K562 (cell line): ENCODE results near the gene RACGAP1. TPM values are rescaled to one million over a fixed set of nuclear protein-coding genes. Genes with fewer than 3 reads are reported as not detected.
A peak's percentile ranks its signal among the peaks of the same experiment; 100 is the strongest.

Experiments
- ARHGAP35 ChIP-seq: fragments of 450-650 bp; IDR thresholded peaks from 2 replicates; pipeline ENCODE4 v1.6.1; 2018; ENCODE audit not compliant: partially characterized antibody
- CBX1 ChIP-seq: sonication (generic); IDR thresholded peaks from 2 replicates; pipeline ENCODE4 v1.6.1; 2016; ENCODE audit warnings: antibody characterized with exemption, low read depth, mild to moderate bottlenecking
- CC2D1A ChIP-seq: fragments of 450-650 bp; IDR thresholded peaks from 2 replicates; pipeline ENCODE4 v1.6.1; 2017; ENCODE audit warnings: mild to moderate bottlenecking
- EGR1 ChIP-seq: fragments of 450-650 bp; conservative IDR thresholded peaks from 2 replicates; pipeline ENCODE4 v1.6.1; 2017; ENCODE audit warnings: mild to moderate bottlenecking
- ERF ChIP-seq: fragments of 450-650 bp; formaldehyde crosslinking; IDR thresholded peaks from 2 replicates; pipeline ENCODE4 v1.4.0; 2020; ENCODE audit warnings: mild to moderate bottlenecking, mixed read lengths
- GABPB2 ChIP-seq: fragments of 250-450 bp; sonication (Bioruptor Pico); conservative IDR thresholded peaks from 2 replicates; pipeline ENCODE4 v1.5.1; 2021; ENCODE audit warnings: mild to moderate bottlenecking
- MXD1 ChIP-seq: fragments of 250-450 bp; sonication (Bioruptor Pico); IDR thresholded peaks from 2 replicates; pipeline ENCODE4 v1.8.0; 2021; ENCODE audit warnings: borderline replicate concordance, mild to moderate bottlenecking, moderate library complexity; ENCODE audit not compliant: poor library complexity, severe bottlenecking
- RERE ChIP-seq: sonication (generic); formaldehyde crosslinking; IDR thresholded peaks from 2 replicates; pipeline ENCODE4 v1.8.0; 2023; ENCODE audit warnings: missing genetic modification reagents, mild to moderate bottlenecking, borderline replicate concordance
- TEAD1 ChIP-seq, 2 experiments: fragments of 450-650 bp in 1 of 2; sonication (generic) in 1 of 2; formaldehyde crosslinking; IDR thresholded peaks; 2 replicates each; pipeline versions ENCODE4 v1.4.0 to v1.8.0; 2020 to 2022; ENCODE audit warnings: mild to moderate bottlenecking in 2 of 2, missing genetic modification reagents in 1 of 2
- TRIM28 ChIP-seq: fragments of 450-650 bp; IDR thresholded peaks from 2 replicates; pipeline ENCODE4 v1.6.1; 2017
- U2AF1 ChIP-seq: fragments of 200-400 bp; formaldehyde crosslinking; optimal IDR thresholded peaks from 2 replicates; pipeline ENCODE3; 2017; ENCODE audit warnings: mild to moderate bottlenecking, low read depth, low read length, moderate library complexity
- YBX1 ChIP-seq: fragments of 450-650 bp; IDR thresholded peaks from 2 replicates; pipeline ENCODE4 v1.7.1; 2016; ENCODE audit warnings: mild to moderate bottlenecking
- ZFP91 ChIP-seq: sonication (generic); formaldehyde crosslinking; IDR thresholded peaks from 2 replicates; pipeline ENCODE4 v1.8.0; 2022; ENCODE audit warnings: mild to moderate bottlenecking, missing genetic modification reagents
- ZHX1 ChIP-seq: fragments of 150-350 bp; conservative IDR thresholded peaks from 2 replicates; pipeline ENCODE4 v1.6.1; 2014; ENCODE audit warnings: low read length
- ZKSCAN3 ChIP-seq: fragments of 250-450 bp; sonication (Bioruptor Pico); IDR thresholded peaks from 2 replicates; pipeline ENCODE4 v1.4.0; 2020
- ZNF3 ChIP-seq: fragments of 250-450 bp; sonication (Bioruptor Pico); IDR thresholded peaks from 2 replicates; pipeline ENCODE4 v1.5.0; 2021; ENCODE audit warnings: mild to moderate bottlenecking, moderate library complexity
- ZNF707 ChIP-seq: fragments of 250-450 bp; sonication (Bioruptor Pico); conservative IDR thresholded peaks from 2 replicates; pipeline ENCODE4 v1.8.0; 2022; ENCODE audit warnings: inconsistent platforms, mild to moderate bottlenecking, moderate library complexity
- ZNF764 ChIP-seq: fragments of 250-450 bp; sonication (Bioruptor Pico); IDR thresholded peaks from 2 replicates; pipeline ENCODE4 v1.4.0; 2020; ENCODE audit warnings: low read depth, mild to moderate bottlenecking, moderate library complexity
- polyA plus RNA-seq, 8 experiments: library from polyadenylated mRNA; depleted of rRNA in 4 of 8; stranded (reverse) in 5 of 8; unstranded in 3 of 8; fragments of >200 nt; fragmentation: Nextera tagmentation in 2 of 8; fragmentation: Illumina TruSeq in 1 of 8; extraction: Ambion mirVana in 2 of 8; extraction: Trizol in 1 of 8; gene quantifications; 2 replicates each; pipeline versions ENCODE4 v1.2.1 to v1.2.3, GENCODE V29; 2011 to 2014; ENCODE audit warnings: inconsistent platforms in 1 of 8, missing spikeins in 1 of 8
- total RNA-seq, 7 experiments: library from RNA; depleted of rRNA in 6 of 7; stranded (reverse); fragments of >200 nt in 6 of 7; fragmentation: Illumina TruSeq in 2 of 7; extraction: Trizol in 2 of 7; gene quantifications; 2 replicates each; pipeline versions ENCODE4 v1.2.1 to v1.2.3, GENCODE V29; 2011 to 2021; ENCODE audit warnings: low replicate concordance in 1 of 7

The RACGAP1 gene
- total and polyA plus RNA-seq, 9 of the 15 experiments (the other 6 are each of a cell fraction or from before 2014, with no cell fraction given): 56.4 to 92.9 (median 71.8) TPM

DNA sequence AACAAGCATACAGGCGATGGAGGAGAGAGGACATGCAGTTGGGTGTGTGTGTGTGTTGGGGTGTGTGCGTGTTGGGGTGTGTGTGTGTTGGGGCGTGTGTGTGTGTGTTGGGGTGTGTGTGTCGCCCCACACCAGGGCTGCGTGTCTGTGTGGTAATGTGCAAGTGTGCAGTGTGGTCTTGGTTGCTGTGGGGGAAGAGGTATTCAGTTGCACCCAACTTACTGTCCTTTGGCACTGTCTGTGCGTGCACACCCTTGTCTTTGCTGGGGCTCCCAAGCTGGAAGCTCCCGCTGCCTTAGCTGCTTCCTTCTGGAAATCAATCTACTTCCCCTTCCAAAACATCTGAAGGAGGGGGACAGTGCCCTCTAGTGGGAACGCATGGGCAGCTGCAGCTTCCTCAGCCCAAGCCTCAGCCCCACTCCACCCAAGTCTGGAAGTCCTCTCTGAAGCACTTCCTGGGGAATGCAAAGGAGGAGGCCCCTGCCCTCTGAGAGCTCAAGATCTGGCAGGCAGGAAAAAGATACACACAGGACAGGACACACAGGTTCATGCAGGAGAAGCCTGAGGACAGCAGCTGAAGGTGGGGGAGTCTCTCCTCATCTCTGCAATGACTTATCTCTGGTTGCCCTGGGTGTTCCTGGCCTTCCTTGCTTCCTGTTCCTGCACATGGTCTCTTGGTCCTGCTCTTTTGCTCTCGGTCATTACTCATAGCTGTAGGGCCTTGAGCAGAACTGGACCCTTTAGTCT is 45.2 kb upstream of the RACGAP1 start (continued):
- TF ChIP-seq ZHX1 (peak; percentile 56; the same call in 1 of the 2 replicates), ZNF707 (CRISPR knock-in tag) (no peak), EGR1 (no peak), U2AF1 (no peak), ZNF3 (CRISPR knock-in tag) (no peak), ZFP91 (CRISPR knock-in tag) (no peak), RERE (no peak), ARHGAP35 (no peak), ZKSCAN3 (CRISPR knock-in tag) (no peak), MXD1 (CRISPR knock-in tag) (no peak), TEAD1 (CRISPR knock-in tag; IDR thresholded peaks at IDR 0.05) (no peak), YBX1 (no peak), CBX1 (no peak), GABPB2 (CRISPR knock-in tag) (no peak), ZNF764 (CRISPR knock-in tag) (no peak), TRIM28 (0 out of 2 replicates have a peak, but pooled peaks have one; percentile 18), ERF (CRISPR knock-in tag) (no peak), CC2D1A (peak; percentile 67; the same call in 1 of the 2 replicates)
